Stimulated activated CD4-positive, alpha-beta T cell treated with anti-CD3 and anti-CD28 coated beads, TNF-alpha, amount 100 ng/mL, for 1 hour (primary cell): ENCODE data around the gene EBPL.
"Not testable (repeated sequence)": the region's sequence is repeated elsewhere in the genome, so short reads cannot be mapped to it uniquely, and the experiment has no call there.

Experiments used
- DNase-seq, 3 donors: peaks; one replicate each; pipeline ENCODE4 v3.0.0-alpha.2; 2020; ENCODE audit warnings: low read depth in 3 of 3, low spot score in 1 of 3

Gene EBPL

DNA sequence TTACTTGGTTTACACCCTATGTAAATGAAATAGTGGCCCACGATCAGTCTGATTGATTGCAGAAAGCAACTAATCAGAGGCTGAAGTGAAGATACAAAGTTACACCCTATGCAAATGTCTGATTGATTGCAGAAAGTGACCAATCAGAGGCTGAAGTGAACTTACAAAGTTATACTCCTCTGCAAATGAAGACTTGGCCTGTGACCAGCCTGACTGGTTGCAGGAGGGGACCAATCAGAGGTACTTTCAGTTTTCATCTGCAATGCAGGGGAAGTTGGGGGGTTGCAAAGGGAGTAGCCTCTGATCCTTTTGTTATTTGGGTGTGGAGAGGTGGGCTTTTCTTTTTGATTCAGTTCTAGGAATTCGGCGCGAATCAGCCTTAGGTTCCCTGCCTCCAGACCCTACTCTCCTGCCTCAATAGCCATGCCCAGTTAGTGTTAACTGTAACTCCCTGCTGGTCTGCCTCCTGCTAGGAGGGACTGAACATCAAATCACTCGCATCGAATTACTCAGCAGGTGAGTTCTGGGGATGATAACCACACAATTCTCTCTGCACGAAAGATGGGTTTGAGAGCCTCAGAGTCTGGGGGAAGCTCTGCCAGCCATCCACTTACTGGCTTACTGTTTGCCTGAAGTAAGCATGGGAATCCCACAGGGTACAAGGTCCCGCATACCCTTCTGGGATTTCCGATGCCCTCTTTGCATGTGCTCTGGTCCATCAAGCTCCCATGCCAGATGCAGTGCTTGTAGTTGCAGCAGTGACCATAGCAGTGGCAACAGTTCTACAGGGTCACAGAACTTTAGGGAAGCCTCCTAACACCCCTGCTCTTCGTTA is 55.5 kb downstream of the EBPL start:
- no peak for DNase-seq

DNA sequence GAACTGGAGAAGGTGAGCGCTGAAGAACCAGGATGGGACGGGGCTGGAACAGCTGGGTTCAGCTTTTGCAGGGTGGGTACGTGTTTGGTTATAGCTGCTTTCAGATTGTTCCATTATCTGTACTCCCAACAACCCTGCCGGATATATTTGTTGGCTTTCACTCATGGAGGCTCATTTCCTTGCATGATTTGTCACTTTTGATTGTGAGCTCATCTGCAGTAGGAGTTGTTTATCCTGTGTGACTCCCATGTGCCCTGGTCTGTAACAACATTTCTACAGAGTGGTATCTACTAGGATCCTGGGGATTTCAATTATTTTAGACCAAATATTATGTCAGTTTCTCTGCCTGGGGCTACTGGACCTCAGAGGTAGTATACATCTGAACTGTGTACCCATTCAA is 57.6 kb downstream of the EBPL start:
- no peak for DNase-seq

DNA sequence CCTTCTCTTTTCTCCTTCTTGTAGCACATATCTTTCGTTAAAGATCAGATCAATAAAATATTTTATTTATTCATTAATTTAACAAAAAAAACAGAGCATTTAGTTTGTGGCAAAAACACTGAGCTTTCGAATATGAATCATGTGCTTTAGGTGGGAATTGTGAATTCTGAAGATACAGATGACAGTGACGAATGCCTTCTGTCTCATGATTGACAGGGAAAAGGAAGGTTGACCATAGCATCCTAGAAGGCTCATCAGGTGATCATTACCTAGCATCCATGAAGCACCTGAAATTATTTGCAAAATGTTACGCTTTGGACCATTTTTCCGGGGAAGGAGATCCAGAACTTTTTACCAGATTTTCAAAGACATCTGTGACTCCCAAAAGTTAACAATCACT is 59.1 kb downstream of the EBPL start:
- DNase-seq: no peak

DNA sequence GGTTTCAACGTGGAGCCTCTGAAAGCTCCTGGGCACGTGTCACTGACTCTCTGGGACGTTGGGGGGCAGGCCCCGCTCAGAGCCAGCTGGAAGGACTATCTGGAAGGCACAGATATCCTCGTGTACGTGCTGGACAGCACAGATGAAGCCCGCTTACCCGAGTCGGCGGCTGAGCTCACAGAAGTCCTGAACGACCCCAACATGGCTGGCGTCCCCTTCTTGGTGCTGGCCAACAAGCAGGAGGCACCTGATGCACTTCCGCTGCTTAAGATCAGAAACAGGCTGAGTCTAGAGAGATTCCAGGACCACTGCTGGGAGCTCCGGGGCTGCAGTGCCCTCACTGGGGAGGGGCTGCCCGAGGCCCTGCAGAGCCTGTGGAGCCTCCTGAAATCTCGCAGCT is 60.7 kb downstream of the EBPL start:
- no peak for DNase-seq

DNA sequence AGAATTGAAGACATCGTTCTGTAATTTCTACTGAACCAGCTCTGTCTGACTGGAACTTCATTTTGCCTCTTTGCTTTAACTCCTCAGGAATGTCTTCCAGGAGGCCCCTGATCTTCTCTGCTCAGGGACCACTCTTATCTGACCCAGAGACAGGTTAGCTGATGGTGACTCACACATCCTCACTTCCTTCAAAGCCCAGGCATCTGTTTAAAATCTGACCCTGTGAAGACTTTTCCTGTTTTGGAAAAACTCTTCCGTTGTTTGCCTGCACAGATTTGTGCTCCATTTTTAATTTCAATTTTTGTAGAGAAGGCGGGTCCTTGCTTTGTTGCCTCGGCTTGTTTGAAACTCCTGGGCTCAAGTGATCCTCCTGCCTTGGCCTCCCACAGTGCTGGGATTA is 61.3 kb downstream of the EBPL start:
- no peak for DNase-seq

DNA sequence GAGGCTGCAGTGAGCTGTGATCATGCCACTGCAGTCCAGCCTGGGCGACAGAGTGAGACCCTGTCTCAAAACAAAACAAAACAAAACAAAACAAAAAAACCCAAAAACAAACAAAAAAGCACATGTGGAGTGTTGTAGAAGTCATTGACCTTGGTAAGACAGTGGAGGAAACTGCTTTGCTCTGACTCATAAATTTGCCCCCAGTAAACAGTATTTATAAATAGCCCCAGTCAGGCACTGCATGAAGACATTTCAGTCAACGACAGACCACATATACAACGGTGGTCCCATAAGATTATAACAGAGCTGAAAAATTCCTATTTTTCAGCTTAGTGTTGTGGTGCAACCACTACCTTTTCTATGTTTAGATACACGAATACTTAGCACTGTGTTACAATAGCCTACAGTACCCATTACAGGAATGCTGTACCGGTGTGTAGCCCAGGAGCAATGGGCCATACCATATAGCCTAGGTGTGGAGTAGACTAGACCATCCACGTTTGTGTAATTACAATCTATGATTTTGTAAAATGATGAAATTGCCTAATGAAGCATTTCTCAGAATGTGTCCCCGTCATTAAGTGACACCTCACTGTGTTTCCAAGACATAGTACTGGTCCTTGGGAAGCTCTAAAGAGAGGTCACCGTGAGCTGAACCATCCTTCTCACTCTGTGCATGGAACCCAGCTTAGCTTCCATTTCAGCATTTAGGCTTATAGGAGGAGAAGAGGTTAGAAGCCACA is 61.9 kb downstream of the EBPL start:
- no peak for DNase-seq

DNA sequence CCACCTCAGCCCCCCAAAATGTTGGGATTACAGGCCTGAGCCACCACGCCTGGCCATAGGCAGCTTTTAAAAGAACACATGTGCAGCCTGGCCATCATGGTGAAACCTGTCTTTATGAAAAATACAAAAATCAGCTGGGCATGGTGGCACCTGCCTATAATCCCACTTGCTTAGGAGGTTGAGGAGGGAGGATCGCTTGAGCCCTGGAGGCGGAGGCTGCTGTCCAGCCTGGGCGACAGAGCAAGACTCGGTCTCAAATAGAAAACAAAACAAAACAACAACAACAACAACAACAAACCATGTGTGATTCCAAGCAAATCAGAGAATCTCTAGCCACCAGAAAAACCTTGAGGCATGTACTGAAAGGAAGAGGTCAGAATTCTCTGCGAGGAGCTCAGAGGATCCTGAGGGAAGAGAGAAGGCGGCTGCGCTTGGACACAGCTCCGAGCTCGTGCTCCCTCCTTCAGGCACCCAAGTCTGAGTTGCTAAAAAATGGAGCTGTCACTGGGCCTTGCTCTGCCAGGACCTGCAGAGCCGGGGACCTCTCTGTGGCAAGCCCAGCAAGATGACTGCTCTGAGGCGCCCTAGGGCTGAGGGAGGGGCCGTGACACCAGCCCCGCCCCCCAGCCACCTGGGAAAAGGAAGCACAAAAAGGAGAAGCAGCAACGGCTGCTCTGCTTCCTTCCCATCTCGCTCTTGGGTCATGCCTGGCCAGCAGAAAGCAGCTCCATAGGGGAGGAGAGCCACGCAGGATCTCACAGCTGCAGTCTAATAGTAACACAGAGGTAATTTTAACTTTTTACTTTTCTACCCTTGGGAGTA is 63.2 kb downstream of the EBPL start, which contains the start of gene ARL11:
Gene ARL11, plus strand, starts transcription at position 677 of the 822 bp plus-strand sequence. CDS start 1,941 bp downstream, outside the sequence.
- DNase-seq: peak in 2 of 3 donors; percentile 11 to 32

DNA sequence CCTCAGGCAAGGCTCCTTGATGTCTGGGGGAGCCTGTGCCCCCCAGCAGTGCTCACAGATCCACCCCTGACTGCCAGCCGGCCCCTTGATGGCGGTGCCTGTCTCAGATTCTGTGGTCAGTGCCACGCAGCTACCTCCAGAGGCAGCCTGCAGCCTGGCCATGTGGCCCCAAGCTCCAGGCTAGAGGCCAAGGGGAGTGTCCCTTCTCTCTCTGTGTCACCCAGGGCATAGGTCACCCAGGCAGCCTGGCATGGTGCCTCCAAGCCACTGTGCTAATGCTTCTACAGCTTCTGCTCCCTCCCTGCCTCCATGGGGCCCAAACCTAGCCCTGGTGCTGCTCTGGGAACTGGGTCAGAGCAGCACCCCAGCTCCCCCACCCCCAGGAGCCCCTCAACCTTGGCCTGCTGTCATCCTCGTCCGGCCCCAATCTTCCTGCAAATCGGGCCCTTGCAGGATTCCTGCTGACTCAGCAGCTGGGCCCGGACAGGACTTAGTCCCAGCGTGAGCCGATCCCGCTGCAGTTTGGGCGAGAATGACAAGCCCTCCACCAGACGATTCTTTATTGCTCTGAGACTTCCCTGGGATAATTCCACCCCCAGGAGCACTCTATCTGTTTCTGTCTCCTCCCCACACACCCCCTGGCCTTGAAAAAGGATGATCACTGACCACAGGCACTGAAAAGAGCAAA is 65.8 kb downstream of the EBPL start:
- DNase-seq: no peak

DNA sequence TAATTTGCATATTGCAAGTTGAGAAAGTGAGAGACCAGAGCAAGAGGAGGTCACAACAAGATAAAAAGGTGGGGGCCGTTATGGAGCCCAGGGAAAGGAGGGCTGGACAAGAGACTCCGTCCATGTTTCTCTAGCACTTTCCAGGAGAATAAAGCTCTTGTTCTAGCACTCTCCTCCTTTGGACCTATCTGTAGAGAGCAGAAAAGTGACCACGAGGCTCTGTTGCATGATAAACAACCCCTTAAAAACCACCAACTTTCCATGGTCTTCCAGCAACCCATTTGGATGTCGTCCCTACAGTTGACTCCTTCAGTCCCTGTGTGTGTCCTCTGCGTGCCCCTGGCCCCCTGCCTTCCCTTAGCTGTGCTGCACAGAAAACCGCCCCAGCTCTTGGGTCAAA is 67.1 kb downstream of the EBPL start:
- no peak for DNase-seq

DNA sequence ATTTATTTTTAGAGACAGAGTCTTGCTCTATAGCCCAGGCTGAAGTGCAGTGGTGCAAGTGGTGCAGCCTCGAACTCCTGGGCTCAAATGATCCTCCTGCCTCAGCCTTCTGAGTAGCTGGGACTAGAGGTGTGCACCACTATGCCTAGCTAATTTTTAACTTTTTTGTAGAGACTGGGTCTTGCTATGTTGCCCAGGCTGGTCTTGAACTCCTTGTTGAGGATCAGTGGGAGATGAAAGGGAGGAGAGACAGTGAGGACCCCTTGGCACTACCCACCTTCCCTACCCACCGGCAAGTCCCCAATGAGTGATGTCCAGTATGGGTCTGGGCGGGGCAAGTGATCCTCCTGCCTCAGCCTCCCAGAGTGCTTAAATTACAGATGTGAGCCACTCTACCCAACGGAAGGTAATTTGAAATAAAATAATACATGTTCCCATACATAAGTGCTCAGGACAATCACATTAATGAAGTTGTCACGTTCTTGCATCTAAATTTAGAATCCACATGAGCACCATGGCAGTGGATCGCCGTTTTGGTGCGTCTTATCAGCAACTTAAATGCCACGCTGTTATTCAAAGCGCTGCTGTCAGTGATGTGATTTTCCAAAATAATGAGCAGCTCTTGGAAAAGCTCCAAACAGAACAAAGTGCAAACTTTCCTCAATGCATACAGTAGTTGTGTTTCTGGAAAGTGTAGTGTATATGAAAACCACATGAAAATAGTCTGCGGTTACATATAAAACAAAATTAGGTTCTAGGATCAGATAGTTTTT is 68.9 kb downstream of the EBPL start:
- no peak for DNase-seq

DNA sequence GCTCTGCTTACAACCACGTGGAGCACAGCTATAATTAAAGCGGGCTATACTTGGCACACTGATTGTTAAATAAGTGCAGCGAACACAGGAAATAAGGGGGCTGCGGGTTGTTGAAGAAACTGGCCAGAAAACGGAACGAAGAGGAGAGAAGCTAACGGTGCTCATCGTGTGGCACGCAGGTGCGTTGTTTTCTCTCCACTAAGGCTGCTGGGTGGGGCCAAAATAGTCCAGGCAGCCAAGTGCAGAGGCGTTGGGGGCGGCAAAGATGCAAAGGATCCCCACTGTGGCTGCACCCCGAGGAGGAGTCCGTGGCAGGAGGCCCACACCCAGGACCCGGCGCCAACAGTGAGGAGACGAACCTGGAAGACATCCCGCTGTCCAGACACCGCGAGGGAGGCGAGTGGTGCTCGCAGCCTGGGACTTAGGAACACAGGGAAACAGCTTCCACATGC is 71.1 kb downstream of the EBPL start:
- DNase-seq: no peak

DNA sequence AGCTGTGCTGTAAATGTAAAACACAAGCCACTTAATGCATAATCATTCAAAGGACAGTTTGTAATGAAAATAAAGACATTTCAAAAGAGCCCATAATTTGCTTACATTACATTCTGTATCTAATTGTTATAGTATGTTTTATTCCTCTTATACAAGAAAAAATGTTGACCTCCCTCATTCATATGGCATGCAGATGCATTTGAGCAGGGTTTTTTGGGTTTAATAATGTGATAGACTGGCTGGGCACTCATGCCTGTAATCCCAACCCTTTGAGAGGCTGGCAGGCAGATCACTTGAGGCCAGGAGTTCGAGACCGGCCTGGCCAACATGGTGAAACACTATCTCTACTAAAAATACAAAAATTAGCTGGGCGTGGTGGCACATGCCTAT is 74.6 kb downstream of the EBPL start:
- DNase-seq: no peak

DNA sequence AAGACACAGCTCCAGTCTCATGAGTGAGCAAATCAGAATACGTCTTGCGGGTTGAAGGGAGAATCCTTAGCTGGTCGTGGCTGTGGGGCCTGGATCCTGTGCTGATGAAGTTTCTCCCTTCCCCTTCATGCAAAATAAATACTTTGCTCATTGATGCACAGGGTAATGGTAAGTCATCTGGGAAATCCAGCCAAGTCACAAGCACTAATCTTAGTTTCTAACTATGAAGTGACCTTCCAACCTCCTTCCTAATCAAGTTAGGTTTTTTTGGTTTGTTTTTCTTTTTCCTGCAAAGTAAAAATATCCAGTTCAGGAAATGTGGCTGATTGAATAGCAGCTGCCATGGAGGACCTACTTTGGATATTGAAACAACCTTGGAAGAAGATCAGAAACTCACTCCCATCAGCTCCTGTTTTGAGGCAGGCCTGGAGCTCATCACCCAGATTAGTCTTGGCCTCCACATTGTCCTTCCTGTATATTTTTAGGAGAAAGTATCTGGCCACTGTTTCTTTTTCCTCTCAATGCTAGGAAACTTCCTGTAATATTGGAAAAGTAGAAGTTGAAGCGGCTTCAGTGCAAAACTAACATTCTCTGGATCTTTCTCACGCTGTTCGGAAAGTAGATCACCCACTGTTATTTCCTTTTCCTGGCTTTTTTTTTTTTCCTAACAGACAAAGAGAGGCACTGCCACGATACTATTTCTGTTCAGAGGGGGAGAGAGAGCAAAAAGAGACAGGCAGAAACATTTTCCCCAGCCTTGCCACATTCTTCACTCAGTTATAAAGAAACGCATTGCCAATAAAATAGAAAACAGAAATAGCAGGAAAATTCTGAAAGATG is 75.2 kb downstream of the EBPL start:
- DNase-seq: no peak

DNA sequence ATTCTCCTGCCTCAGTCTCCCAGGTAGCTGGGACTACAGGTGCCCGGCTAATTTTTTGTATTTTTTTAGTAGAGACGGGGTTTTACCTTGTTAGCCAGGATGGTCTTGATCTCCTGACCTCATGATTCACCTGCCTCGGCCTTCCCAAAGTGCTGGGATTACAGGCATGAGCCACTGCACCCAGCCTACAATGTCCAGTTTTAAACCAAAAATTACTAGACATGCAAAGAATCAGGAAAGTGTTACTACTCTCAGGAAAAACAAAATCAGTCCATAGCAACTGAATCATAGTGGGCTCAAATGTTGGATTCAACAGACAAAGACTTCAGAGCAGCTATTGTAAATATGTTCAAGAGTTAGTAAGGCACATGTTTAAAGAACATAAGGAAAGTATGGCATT is 79.2 kb downstream of the EBPL start:
- not testable (repeated sequence) for DNase-seq
